Hepatocyte (in vitro differentiated cells): ENCODE data around the gene HNRNPLL.

Experiments used
- EZH2 ChIP-seq: fragments of 200-600 bp; sonication (generic); IDR thresholded peaks from 2 replicates; pipeline ENCODE4 v1.6.1; 2016; ENCODE audit warnings: antibody characterized with exemption, mild to moderate bottlenecking, borderline replicate concordance
- TF ChIP-seq, protein P1 (sequence below): fragments of 200-600 bp; sonication (generic); IDR thresholded peaks from 2 replicates; pipeline ENCODE4 v1.5.1; 2016; ENCODE audit warnings: antibody characterized with exemption, mild to moderate bottlenecking; ENCODE audit not compliant: poor library complexity

DNA sequence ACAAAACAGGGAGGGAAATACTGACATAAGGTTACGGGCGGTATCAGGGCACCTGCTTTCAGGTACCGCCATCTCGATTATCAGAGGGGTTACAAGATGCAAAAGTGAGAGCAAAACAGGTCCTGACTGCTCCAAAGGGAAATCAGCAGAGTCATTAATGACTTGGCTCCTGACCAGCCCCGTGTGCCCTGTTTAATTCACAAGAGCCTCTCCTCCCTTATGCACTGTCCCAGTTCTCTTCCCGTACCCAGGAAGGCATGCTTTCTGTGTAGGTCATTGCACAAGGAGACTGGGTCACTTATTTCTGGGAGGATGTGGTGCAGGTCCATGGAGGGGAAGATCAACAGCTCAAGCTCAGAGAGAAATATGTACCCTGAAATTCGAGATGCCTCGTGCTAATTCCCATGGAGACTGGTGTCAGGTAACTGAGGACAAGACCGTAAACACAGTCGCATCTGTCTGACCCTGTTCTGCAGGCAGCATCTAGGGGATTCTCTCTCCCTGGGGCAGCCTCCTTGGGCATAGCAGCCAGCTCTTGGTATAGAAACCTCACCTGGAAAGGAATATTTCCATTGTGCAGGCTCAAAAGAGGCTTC is 79.9 kb downstream of the HNRNPLL start:
- TF ChIP-seq, protein P1, sequence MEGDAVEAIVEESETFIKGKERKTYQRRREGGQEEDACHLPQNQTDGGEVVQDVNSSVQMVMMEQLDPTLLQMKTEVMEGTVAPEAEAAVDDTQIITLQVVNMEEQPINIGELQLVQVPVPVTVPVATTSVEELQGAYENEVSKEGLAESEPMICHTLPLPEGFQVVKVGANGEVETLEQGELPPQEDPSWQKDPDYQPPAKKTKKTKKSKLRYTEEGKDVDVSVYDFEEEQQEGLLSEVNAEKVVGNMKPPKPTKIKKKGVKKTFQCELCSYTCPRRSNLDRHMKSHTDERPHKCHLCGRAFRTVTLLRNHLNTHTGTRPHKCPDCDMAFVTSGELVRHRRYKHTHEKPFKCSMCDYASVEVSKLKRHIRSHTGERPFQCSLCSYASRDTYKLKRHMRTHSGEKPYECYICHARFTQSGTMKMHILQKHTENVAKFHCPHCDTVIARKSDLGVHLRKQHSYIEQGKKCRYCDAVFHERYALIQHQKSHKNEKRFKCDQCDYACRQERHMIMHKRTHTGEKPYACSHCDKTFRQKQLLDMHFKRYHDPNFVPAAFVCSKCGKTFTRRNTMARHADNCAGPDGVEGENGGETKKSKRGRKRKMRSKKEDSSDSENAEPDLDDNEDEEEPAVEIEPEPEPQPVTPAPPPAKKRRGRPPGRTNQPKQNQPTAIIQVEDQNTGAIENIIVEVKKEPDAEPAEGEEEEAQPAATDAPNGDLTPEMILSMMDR: no peak
- no peak for TF ChIP-seq EZH2
